CD4-positive, alpha-beta memory T cell (primary cell): Measurements from ENCODE around the gene ERC1. TPM values are rescaled to one million over a fixed set of nuclear protein-coding genes. Genes with fewer than 3 reads are reported as not detected.
"Not testable (repeated sequence)": the region's sequence is repeated elsewhere in the genome, so short reads cannot be mapped to it uniquely, and the experiment has no call there.

Experiments
- CTCF ChIA-PET: fragments of 350-600 bp; sonication (Branson Sonifier 250); formaldehyde crosslinking; loops from one replicate; lab custom pipeline; 2021; ENCODE audit warnings: inconsistent platforms; ENCODE audit not compliant: partially characterized antibody; lab: Charles Lee
- POLR2A ChIA-PET: fragments of 350-600 bp; sonication (Branson Sonifier 250); formaldehyde crosslinking; loops from one replicate; lab custom pipeline; 2021; ENCODE audit not compliant: partially characterized antibody; lab: Charles Lee
- DNase-seq, 5 donors: peaks; one replicate each; pipeline versions ENCODE4 v3.0.0 to v3.0.0-alpha.2; 2020 to 2022; ENCODE audit warnings: mixed read lengths in 1 of 5
- H3K27ac ChIP-seq: one replicate; pipeline ENCODE4 v1.7.0; 2013; ENCODE audit warnings: low read depth, low read length
- H3K27me3 ChIP-seq: 2 replicates; pipeline ENCODE4 v1.7.0; 2013; ENCODE audit warnings: mild to moderate bottlenecking, low read length, moderate library complexity; ENCODE audit not compliant: insufficient read depth
- H3K36me3 ChIP-seq: 2 replicates; pipeline ENCODE4 v1.7.0; 2013; ENCODE audit warnings: mild to moderate bottlenecking, low read length, moderate library complexity; ENCODE audit not compliant: insufficient read depth
- H3K4me1 ChIP-seq: 2 replicates; pipeline ENCODE4 v1.7.0; 2013; ENCODE audit warnings: mild to moderate bottlenecking, low read length, moderate library complexity; ENCODE audit not compliant: insufficient read depth
- H3K4me3 ChIP-seq, 2 donors: one replicate each; pipeline ENCODE4 v1.7.0; 2013; ENCODE audit warnings: low read length in 2 of 2, mild to moderate bottlenecking in 1 of 2
- H3K9me3 ChIP-seq, 2 donors: one replicate each; pipeline ENCODE4 v1.7.0; 2013; ENCODE audit warnings: low read length in 2 of 2, control low read depth in 1 of 2; ENCODE audit not compliant: control insufficient read depth in 1 of 2
- H3K27ac Mint-ChIP-seq, 7 donors: one replicate each; pipeline ENCODE4 v1.8.0; 2020 to 2021; ENCODE audit warnings: mixed read lengths in 7 of 7, mild to moderate bottlenecking in 6 of 7, inconsistent platforms in 3 of 7, moderate library complexity in 3 of 7
- H3K27me3 Mint-ChIP-seq, 2 donors: one replicate each; pipeline ENCODE4 v1.8.0; 2020 to 2021; ENCODE audit warnings: mixed read lengths in 2 of 2
- H3K36me3 Mint-ChIP-seq, 2 donors: one replicate each; pipeline ENCODE4 v1.8.0; 2020 to 2021; ENCODE audit warnings: mixed read lengths in 2 of 2, inconsistent platforms in 1 of 2, mild to moderate bottlenecking in 1 of 2
- H3K4me1 Mint-ChIP-seq, 4 donors: one replicate each; pipeline ENCODE4 v1.8.0; 2020 to 2021; ENCODE audit warnings: mixed read lengths in 4 of 4, mild to moderate bottlenecking in 1 of 4
- H3K4me3 Mint-ChIP-seq, 8 donors: one replicate each; pipeline ENCODE4 v1.8.0; 2020 to 2021; ENCODE audit warnings: mixed read lengths in 8 of 8, mild to moderate bottlenecking in 7 of 8, moderate library complexity in 6 of 8, inconsistent platforms in 3 of 8
- H3K9me3 Mint-ChIP-seq, 8 donors: one replicate each; pipeline ENCODE4 v1.8.0; 2020 to 2021; ENCODE audit warnings: mixed read lengths in 8 of 8, mild to moderate bottlenecking in 5 of 8, inconsistent platforms in 3 of 8, moderate library complexity in 1 of 8
- intact Hi-C: fragments of 100-400 bp; cut with micrococcal nuclease; formaldehyde crosslinking; loops from one replicate; pipeline ENCODE4 v1.15.1; 2023
- polyA plus RNA-seq, 2 donors: library from polyadenylated mRNA; unstranded; fragments of 300-500 nt; fragmentation: Illumina TruSeq; gene quantifications; one replicate each; pipeline ENCODE4 v1.2.3, GENCODE V29; 2021
- total RNA-seq, 2 experiments: library from RNA; stranded (reverse); gene quantifications; one replicate each; pipeline ENCODE4 v1.2.3, GENCODE V29; 2021

Gene ERC1
- total and polyA plus RNA-seq, 4 experiments from 2014 or later: 4.0 to 41.7 (median 28.7) TPM

- H3K4me1 Mint-ChIP-seq: peaks cover 0 to 3% (median under 1%) of the 10 kb centered on the region in 4 donors
- Histone ChIP-seq H3K27ac (no peak overlapping the region), H3K9me3 (no peaks in the 10 kb centered on the region), H3K27me3 (no peaks in the 10 kb centered on the region), H3K4me1 (no peaks in the 10 kb centered on the region), H3K4me3 (no peak overlapping the region), H3K36me3 (no peaks in the 10 kb centered on the region)
- peaks cover 0 to 5% of the 10 kb centered on the region in 2 donors for H3K36me3 Mint-ChIP-seq
- intact Hi-C loops: no loop called here
- ChIA-PET CTCF (interaction anchor here (3.7 kb wide), 1 partner anchor 9 kb away, joined by 23 read pairs; no protein-coding TSS in a partner anchor), POLR2A (no interaction called here)
- no peak overlapping the region for H3K4me3 Mint-ChIP-seq
- DNase-seq: no peak
- H3K27me3 Mint-ChIP-seq: no peaks in the 10 kb centered on the region
- H3K27ac Mint-ChIP-seq: peak overlapping the region in 3 of 7 donors; percentile 43 to 74 (median 48)
- H3K9me3 Mint-ChIP-seq: peaks cover 0 to 4% (median 0%) of the 10 kb centered on the region in 8 donors
Measured at GRCh38 chr12:1083151-1083888, 92.3 kb downstream of the ERC1 start.

- H3K27me3 ChIP-seq: no peaks in the 10 kb centered on the region
- no peaks in the 10 kb centered on the region for H3K9me3 ChIP-seq
- no peak overlapping the region for H3K4me3 Mint-ChIP-seq
- CTCF ChIA-PET: interaction anchor here (3.7 kb wide), 1 partner anchor 9 kb away, joined by 23 read pairs; no protein-coding TSS in a partner anchor
- intact Hi-C loops: no loop called here
- no peaks in the 10 kb centered on the region for H3K4me1 ChIP-seq
- POLR2A ChIA-PET: no interaction called here
- H3K36me3 Mint-ChIP-seq: peaks cover 0 to 5% of the 10 kb centered on the region in 2 donors
- H3K36me3 ChIP-seq: no peaks in the 10 kb centered on the region
- H3K27ac Mint-ChIP-seq: peak overlapping the region in 3 of 7 donors; percentile 43 to 74 (median 47)
- no peaks in the 10 kb centered on the region for H3K27me3 Mint-ChIP-seq
- peaks cover 0 to 3% (median 0%) of the 10 kb centered on the region in 8 donors for H3K9me3 Mint-ChIP-seq
- H3K27ac ChIP-seq: no peak overlapping the region
- no peak overlapping the region for H3K4me3 ChIP-seq
- H3K4me1 Mint-ChIP-seq: peaks cover 0 to 3% (median under 1%) of the 10 kb centered on the region in 4 donors
- no peak for DNase-seq
Measured at GRCh38 chr12:1083889-1084262, 92.9 kb downstream of the ERC1 start.

- H3K27me3 Mint-ChIP-seq: no peaks in the 10 kb centered on the region
- POLR2A ChIA-PET: no interaction called here
- peak overlapping the region in 5 of 7 donors; percentile 2 to 79 (median 22) for H3K27ac Mint-ChIP-seq
- Histone ChIP-seq H3K4me3 (no peak overlapping the region), H3K36me3 (no peaks in the 10 kb centered on the region), H3K27me3 (no peaks in the 10 kb centered on the region), H3K4me1 (no peaks in the 10 kb centered on the region), H3K9me3 (no peaks in the 10 kb centered on the region), H3K27ac (no peak overlapping the region)
- no peak for DNase-seq
- peaks cover 1 to 12% (median 5%) of the 10 kb centered on the region in 4 donors for H3K4me1 Mint-ChIP-seq
- intact Hi-C loops: loop anchor here (5.0 to 10.0 kb wide), 3 partner anchors 144 to 527 kb away; partner anchors contain the start of gene RAD52
- H3K4me3 Mint-ChIP-seq: no peak overlapping the region
- CTCF ChIA-PET: interaction anchor here (0.9 kb wide), 1 partner anchor 18 kb away, joined by 4 read pairs; no protein-coding TSS in a partner anchor
- H3K36me3 Mint-ChIP-seq: no peaks in the 10 kb centered on the region
- no peaks in the 10 kb centered on the region for H3K9me3 Mint-ChIP-seq
Measured at GRCh38 chr12:1091350-1091749, 100.3 kb downstream of the ERC1 start.

- CTCF ChIA-PET: interaction anchor here (0.7 to 2.3 kb wide), 26 partner anchors 9 to 523 kb away, joined by 3 to 27 read pairs (median 4); partner anchors contain the start of genes RAD52 and WNK1
- no peak overlapping the region for H3K27ac ChIP-seq
- H3K4me1 Mint-ChIP-seq: peaks cover 1 to 15% (median 8%) of the 10 kb centered on the region in 4 donors
- no peaks in the 10 kb centered on the region for H3K27me3 ChIP-seq
- intact Hi-C loops: loop anchor here (5.0 to 10.0 kb wide), 3 partner anchors 146 to 528 kb away; partner anchors contain the start of gene RAD52
- no peaks in the 10 kb centered on the region for H3K36me3 Mint-ChIP-seq
- H3K27ac Mint-ChIP-seq: no peak overlapping the region
- POLR2A ChIA-PET: interaction anchor here (1.0 kb wide), 1 partner anchor 144 kb away, joined by 3 read pairs; the partner anchor contains the start of gene RAD52
- DNase-seq: peak; percentile 38 to 52 (median 44)
- H3K27me3 Mint-ChIP-seq: no peaks in the 10 kb centered on the region
- no peaks in the 10 kb centered on the region for H3K4me1 ChIP-seq
- no peaks in the 10 kb centered on the region for H3K9me3 ChIP-seq
- no peaks in the 10 kb centered on the region for H3K36me3 ChIP-seq
- H3K4me3 Mint-ChIP-seq: no peak overlapping the region
- no peak overlapping the region for H3K4me3 ChIP-seq
- no peaks in the 10 kb centered on the region for H3K9me3 Mint-ChIP-seq
Measured at GRCh38 chr12:1093166-1093751, 102.2 kb downstream of the ERC1 start.

GRCh38 chr12:1094714-1095113, 103.7 kb downstream of the ERC1 start:
- Histone ChIP-seq H3K36me3 (no peaks in the 10 kb centered on the region), H3K27me3 (no peaks in the 10 kb centered on the region), H3K4me3 (no peak overlapping the region), H3K27ac (no peak overlapping the region), H3K9me3 (no peaks in the 10 kb centered on the region), H3K4me1 (no peaks in the 10 kb centered on the region)
- CTCF ChIA-PET: interaction anchor here (2.0 kb wide), 1 partner anchor 23 kb away, joined by 6 read pairs; no protein-coding TSS in a partner anchor
- no peak overlapping the region for H3K4me3 Mint-ChIP-seq
- H3K36me3 Mint-ChIP-seq: no peaks in the 10 kb centered on the region
- no peaks in the 10 kb centered on the region for H3K9me3 Mint-ChIP-seq
- no peak for DNase-seq
- no peak overlapping the region for H3K27ac Mint-ChIP-seq
- intact Hi-C loops: loop anchor here (5.0 to 10.0 kb wide), 3 partner anchors 147 to 530 kb away; partner anchors contain the start of gene RAD52
- H3K4me1 Mint-ChIP-seq: peaks cover 4 to 16% (median 15%) of the 10 kb centered on the region in 4 donors
- H3K27me3 Mint-ChIP-seq: no peaks in the 10 kb centered on the region
- POLR2A ChIA-PET: no interaction called here

GRCh38 chr12:1099158-1099557, 108.1 kb downstream of the ERC1 start:
- no peaks in the 10 kb centered on the region for H3K9me3 Mint-ChIP-seq
- peaks cover 0 to 4% of the 10 kb centered on the region in 2 donors for H3K36me3 Mint-ChIP-seq
- no peaks in the 10 kb centered on the region for H3K9me3 ChIP-seq
- peaks cover 10 to 26% (median 15%) of the 10 kb centered on the region in 4 donors for H3K4me1 Mint-ChIP-seq
- H3K4me3 ChIP-seq: no peak overlapping the region
- intact Hi-C loops: loop anchor here (10.0 kb wide), 1 partner anchor 534 kb away; no protein-coding TSS in a partner anchor
- H3K36me3 ChIP-seq: no peaks in the 10 kb centered on the region
- ChIA-PET CTCF (no interaction called here), POLR2A (interaction anchor here (0.5 kb wide), 1 partner anchor 1777 kb away, joined by 3 read pairs; no protein-coding TSS in a partner anchor)
- H3K4me1 ChIP-seq: no peaks in the 10 kb centered on the region
- no peak for DNase-seq
- H3K27ac Mint-ChIP-seq: no peak overlapping the region
- H3K4me3 Mint-ChIP-seq: no peak overlapping the region
- H3K27me3 ChIP-seq: no peaks in the 10 kb centered on the region
- no peaks in the 10 kb centered on the region for H3K27me3 Mint-ChIP-seq
- H3K27ac ChIP-seq: no peak overlapping the region

GRCh38 chr12:1099618-1100017, 108.6 kb downstream of the ERC1 start:
- DNase-seq, H3K4me3 ChIP-seq, H3K9me3 Mint-ChIP-seq, H3K36me3 ChIP-seq, CTCF ChIA-PET, H3K4me3 Mint-ChIP-seq, H3K36me3 Mint-ChIP-seq, H3K27ac ChIP-seq, H3K27ac Mint-ChIP-seq, H3K27me3 Mint-ChIP-seq, H3K9me3 ChIP-seq, H3K27me3 ChIP-seq, H3K4me1 ChIP-seq: not testable (repeated sequence)
- H3K4me1 Mint-ChIP-seq: peaks cover 10 to 26% (median 15%) of the 10 kb centered on the region in 4 donors
- POLR2A ChIA-PET: interaction anchor here (0.5 kb wide), 1 partner anchor 1776 kb away, joined by 3 read pairs; no protein-coding TSS in a partner anchor
- intact Hi-C loops: loop anchor here (10.0 kb wide), 1 partner anchor 535 kb away; no protein-coding TSS in a partner anchor
